H1 (cell line): Measurements from ENCODE around the gene DPYSL3. TPM values are rescaled to one million over a fixed set of nuclear protein-coding genes. Genes with fewer than 3 reads are reported as not detected.

Experiments used
- CTCF ChIA-PET: fragments of 300-600 bp; sonication (Branson Sonifier 250); formaldehyde crosslinking; loops from one replicate; lab custom pipeline; 2021; ENCODE audit not compliant: partially characterized antibody; lab: Charles Lee
- POLR2A ChIA-PET: fragments of 300-600 bp; sonication (Branson Sonifier 250); formaldehyde crosslinking; loops from one replicate; lab custom pipeline; 2021; ENCODE audit warnings: inconsistent platforms; ENCODE audit not compliant: partially characterized antibody; lab: Charles Lee
- DNase-seq, 2 experiments: peaks; one replicate each; pipeline versions ENCODE4 v3.0.0 to v3.0.0-alpha.2; 2010 to 2022; ENCODE audit warnings: low spot score in 2 of 2, low read depth in 1 of 2, mixed read lengths in 1 of 2
- FAIRE-seq: peaks from 2 replicates; lab custom pipeline; 2011; peaks lifted over from hg19 to GRCh38; lab: Jason Lieb, UNC
- H2AFZ ChIP-seq: 2 replicates; pipeline ENCODE4 v1.8.1; 2012; ENCODE audit warnings: low read length, inconsistent platforms
- H2AK5ac ChIP-seq: 2 replicates; pipeline ENCODE4 v1.6.1; 2013; ENCODE audit warnings: low read depth, low read length
- H2BK120ac ChIP-seq: replicated peaks from 2 replicates; pipeline ENCODE3; 2013; ENCODE audit warnings: low read depth, low read length, inconsistent platforms
- H2BK12ac ChIP-seq: 2 replicates; pipeline ENCODE4 v1.6.1; 2013; ENCODE audit warnings: low read depth, low read length
- H2BK15ac ChIP-seq: 2 replicates; pipeline ENCODE4 v1.6.1; 2013; ENCODE audit warnings: low read length
- H2BK20ac ChIP-seq: 2 replicates; pipeline ENCODE4 v1.6.1; 2013; ENCODE audit warnings: low read length
- H2BK5ac ChIP-seq: 2 replicates; pipeline ENCODE4 v1.6.1; 2013; ENCODE audit warnings: low read depth, low read length
- H3K14ac ChIP-seq: 2 replicates; pipeline ENCODE4 v1.6.1; 2013; ENCODE audit warnings: inconsistent platforms; ENCODE audit not compliant: insufficient read length
- H3K18ac ChIP-seq: 2 replicates; pipeline ENCODE4 v1.6.1; 2013; ENCODE audit warnings: low read length; ENCODE audit errors: extremely low read depth
- H3K23ac ChIP-seq: 2 replicates; pipeline ENCODE4 v1.6.1; 2013; ENCODE audit warnings: inconsistent platforms; ENCODE audit not compliant: insufficient read length
- H3K23me2 ChIP-seq: 2 replicates; pipeline ENCODE4 v1.6.1; 2013; ENCODE audit warnings: low read depth, low read length
- H3K27ac ChIP-seq: 2 replicates; pipeline ENCODE4 v1.6.1; 2011; ENCODE audit warnings: low read depth, low read length, inconsistent platforms
- H3K27me3 ChIP-seq, 4 experiments: replicated peaks in 1 of 4; 1 replicate in 1 of 4; 2 replicates in 3 of 4; pipeline versions ENCODE4 v1.6.1 to v1.8.1; 2011 to 2013; ENCODE audit warnings: low read length in 3 of 4, mild to moderate bottlenecking in 3 of 4, inconsistent platforms in 2 of 4, mixed read lengths in 2 of 4, moderate library complexity in 1 of 4; ENCODE audit not compliant: control insufficient read depth in 3 of 4, insufficient read depth in 3 of 4; ENCODE audit errors: extremely low read depth in 1 of 4
- H3K36me3 ChIP-seq, 4 experiments: 2 replicates each; pipeline versions ENCODE4 v1.6.1 to v1.8.1; 2011 to 2013; ENCODE audit warnings: mild to moderate bottlenecking in 4 of 4, low read length in 3 of 4, moderate library complexity in 2 of 4, control low read depth in 1 of 4, inconsistent platforms in 1 of 4; ENCODE audit not compliant: insufficient read depth in 4 of 4, control insufficient read depth in 2 of 4
- H3K4ac ChIP-seq: replicated peaks from 2 replicates; pipeline ENCODE3; 2013; ENCODE audit warnings: low read length, low read depth, mixed read lengths, inconsistent platforms; ENCODE audit not compliant: insufficient read length
- H3K4me1 ChIP-seq, 4 experiments: replicated peaks in 1 of 4; 1 replicate in 1 of 4; 2 replicates in 3 of 4; pipeline versions ENCODE4 v1.6.1 to v1.8.1; 2011 to 2013; ENCODE audit warnings: low read length in 3 of 4, inconsistent platforms in 2 of 4, mixed read lengths in 1 of 4; ENCODE audit not compliant: insufficient read depth in 4 of 4, control insufficient read depth in 3 of 4
- H3K4me2 ChIP-seq, 2 experiments: 2 replicates each; pipeline versions ENCODE4 v1.6.1 to v1.8.1; 2011 to 2013; ENCODE audit warnings: low read depth in 2 of 2, low read length in 2 of 2, control low read depth in 1 of 2, inconsistent platforms in 1 of 2, mild to moderate bottlenecking in 1 of 2; ENCODE audit not compliant: insufficient read depth in 1 of 2
- H3K4me3 ChIP-seq, 4 experiments: fragments of 200-600, 300-600 bp in 1 of 4; sonication (generic), shearing (Covaris generic), sonication (Bioruptor Twin) in 1 of 4; 2 replicates each; pipeline versions ENCODE4 v1.5.1 to v1.8.1; 2011 to 2016; ENCODE audit warnings: low read length in 4 of 4, low read depth in 3 of 4, control low read depth in 2 of 4, inconsistent platforms in 2 of 4, mild to moderate bottlenecking in 2 of 4, mixed read lengths in 1 of 4, moderate library complexity in 1 of 4; ENCODE audit not compliant: insufficient read depth in 2 of 4; ENCODE audit errors: extremely low read depth in 1 of 4
- H3K56ac ChIP-seq: replicated peaks from 2 replicates; pipeline ENCODE3; 2013; ENCODE audit warnings: low read depth, mild to moderate bottlenecking, mixed read lengths, low read length, inconsistent platforms; ENCODE audit not compliant: insufficient read length
- H3K79me1 ChIP-seq: 2 replicates; pipeline ENCODE4 v1.6.1; 2013; ENCODE audit warnings: low read depth, low read length, control low read depth
- H3K79me2 ChIP-seq, 2 experiments: 2 replicates each; pipeline versions ENCODE4 v1.6.1 to v1.8.1; 2012 to 2013; ENCODE audit warnings: low read length in 2 of 2, mild to moderate bottlenecking in 2 of 2, inconsistent platforms in 1 of 2; ENCODE audit not compliant: insufficient read depth in 2 of 2, control insufficient read depth in 1 of 2
- H3K9ac ChIP-seq, 4 experiments: replicated peaks in 1 of 4; 1 replicate in 1 of 4; 2 replicates in 3 of 4; pipeline versions ENCODE4 v1.6.1 to v1.8.1; 2011 to 2013; ENCODE audit warnings: low read depth in 3 of 4, low read length in 3 of 4, control low read depth in 2 of 4, mild to moderate bottlenecking in 2 of 4, moderate library complexity in 2 of 4, inconsistent platforms in 1 of 4; ENCODE audit errors: extremely low read depth in 1 of 4
- H3K9me3 ChIP-seq, 2 experiments: 2 replicates each; pipeline versions ENCODE4 v1.6.1 to v1.8.1; 2012 to 2013; ENCODE audit warnings: mild to moderate bottlenecking in 2 of 2, moderate library complexity in 2 of 2, control low read depth in 1 of 2, inconsistent platforms in 1 of 2, low read depth in 1 of 2, low read length in 1 of 2, mixed read lengths in 1 of 2; ENCODE audit not compliant: insufficient read depth in 2 of 2
- H4K20me1 ChIP-seq, 2 experiments: replicated peaks in 1 of 2; 2 replicates each; pipeline versions ENCODE3 to v1.8.1; 2011 to 2013; ENCODE audit warnings: inconsistent platforms in 2 of 2, low read length in 2 of 2, mild to moderate bottlenecking in 1 of 2; ENCODE audit not compliant: insufficient read depth in 2 of 2, control insufficient read depth in 1 of 2
- H4K5ac ChIP-seq: 2 replicates; pipeline ENCODE4 v1.6.1; 2013; ENCODE audit warnings: low read length, low read depth, mixed read lengths, inconsistent platforms; ENCODE audit not compliant: insufficient read length
- H4K8ac ChIP-seq: 2 replicates; pipeline ENCODE4 v1.8.0; 2013; ENCODE audit warnings: mild to moderate bottlenecking, moderate library complexity, low read length, inconsistent platforms; ENCODE audit not compliant: insufficient read depth; ENCODE audit errors: extremely low read depth
- H4K91ac ChIP-seq: replicated peaks from 2 replicates; pipeline ENCODE3; 2013; ENCODE audit warnings: low read length, mixed read lengths, inconsistent platforms; ENCODE audit not compliant: insufficient read length
- POLR2AphosphoS5 ChIP-seq: IDR thresholded peaks from 2 replicates; pipeline ENCODE4 v1.6.1; 2011; ENCODE audit warnings: low read depth, low read length
- RAD21 ChIP-seq, 2 experiments: IDR thresholded peaks in 1 of 2; conservative IDR thresholded peaks in 1 of 2; 2 replicates each; pipeline ENCODE4 v1.6.1; 2011; ENCODE audit warnings: low read depth in 2 of 2, low read length in 2 of 2, improper control_type of control experiment in 1 of 2, inconsistent platforms in 1 of 2, mild to moderate bottlenecking in 1 of 2, moderate library complexity in 1 of 2
- TAF7 ChIP-seq: optimal IDR thresholded peaks from 2 replicates; pipeline ENCODE3; 2011; ENCODE audit warnings: low read depth, mild to moderate bottlenecking, inconsistent platforms, low read length, moderate library complexity, borderline replicate concordance
- YY1 ChIP-seq: IDR thresholded peaks from 2 replicates; pipeline ENCODE4 v1.6.1; 2011; ENCODE audit warnings: low read depth, mild to moderate bottlenecking, low read length
- WGBS, 2 experiments: shearing (Covaris generic) in 1 of 2; methylation state at CpG; one replicate each; pipeline versions ENCODE4 v1.1.6 to v1.1.7; 2013 to 2015; ENCODE audit warnings: low lambda C conversion rate in 2 of 2, mixed read lengths in 2 of 2, inconsistent platforms in 1 of 2, low coverage in 1 of 2, missing lambda C conversion rate in 1 of 2; ENCODE audit not compliant: insufficient replicate concordance in 2 of 2, insufficient coverage in 1 of 2, insufficient read length in 1 of 2; ENCODE audit errors: extremely low coverage in 1 of 2, missing lambda C conversion rate in 1 of 2; 5-methylcytosine and 5-hydroxymethylcytosine counted together
- polyA plus RNA-seq, 7 experiments: library from polyadenylated mRNA; depleted of rRNA in 3 of 7; stranded (reverse) in 5 of 7; unstranded in 2 of 7; fragments of >200 nt in 5 of 7; fragments of 200-250 nt in 2 of 7; gene quantifications; 1 replicate in 5 of 7; 2 replicates in 1 of 7; 4 replicates in 1 of 7; pipeline versions ENCODE4 v1.2.1 to v1.2.3, GENCODE V29; 2011 to 2013; ENCODE audit warnings: missing spikeins in 2 of 7, mixed read lengths in 2 of 7
- total RNA-seq: library from RNA; stranded (reverse); fragmentation: NEBNext Ultra II Directional; extraction: Animal tissue kit (Norgen Biotek cat#: 25700); gene quantifications from 2 replicates; pipeline ENCODE4 v1.2.1, GENCODE V29; 2021
- TF ChIP-seq, protein P1 (sequence below), 3 experiments: IDR thresholded peaks; 1 replicate in 2 of 3; 2 replicates in 1 of 3; pipeline versions ENCODE4 v1.5.1 to v1.6.1; 2011; ENCODE audit warnings: low read length in 3 of 3, mild to moderate bottlenecking in 3 of 3, inconsistent platforms in 2 of 3, low read depth in 1 of 3, moderate library complexity in 1 of 3; ENCODE audit not compliant: insufficient read depth in 1 of 3; ENCODE audit errors: control extremely low read depth in 1 of 3

DPYSL3 gene
- total and polyA plus RNA-seq, 2 of the 8 experiments (the other 6 are each of a cell fraction or from before 2014, with no cell fraction given): 268 to 387 TPM

- no peak overlapping the region for H3K27ac ChIP-seq
Measured at GRCh38 chr5:147406636-147407035, 103.2 kb downstream of the DPYSL3 start.

More at GRCh38 chr5:147406636-147407035, 103.2 kb downstream of the DPYSL3 start:
- no peak overlapping the region for H2BK12ac ChIP-seq
- POLR2A ChIA-PET: interaction anchor here (1.3 to 2.9 kb wide), 2 partner anchors 11 to 18 kb away, joined by 6 to 12 read pairs; no protein-coding TSS in a partner anchor
- no peak overlapping the region for H3K4ac ChIP-seq
- no peaks in the 10 kb centered on the region; the same call in 1 of the 2 replicates for H3K79me1 ChIP-seq
- H4K5ac ChIP-seq: no peak overlapping the region
- no peak overlapping the region for H3K56ac ChIP-seq
- H2AFZ ChIP-seq: no peak overlapping the region
- H4K20me1 ChIP-seq: peaks cover 2 to 6% of the 10 kb centered on the region in 2 experiments
- CTCF ChIA-PET: interaction anchor here (0.6 to 3.5 kb wide), 6 partner anchors 9 to 182 kb away, joined by 3 to 23 read pairs (median 4); no protein-coding TSS in a partner anchor
- no peak overlapping the region for H2BK15ac ChIP-seq
- no peak for FAIRE-seq
- no peaks in the 10 kb centered on the region; a peak in 1 of 4 replicates for H3K79me2 ChIP-seq
- H3K23ac ChIP-seq: no peak overlapping the region
- no peak for TF ChIP-seq RAD21 (IDR thresholded peaks at IDR 0.05 in 1 of 2, conservative IDR thresholded peaks at IDR 0.05 in 1 of 2; ENCODE audit: low read depth in 2 of 2, low read length in 2 of 2)
- no peak for TF ChIP-seq YY1
- TF ChIP-seq, protein P1, sequence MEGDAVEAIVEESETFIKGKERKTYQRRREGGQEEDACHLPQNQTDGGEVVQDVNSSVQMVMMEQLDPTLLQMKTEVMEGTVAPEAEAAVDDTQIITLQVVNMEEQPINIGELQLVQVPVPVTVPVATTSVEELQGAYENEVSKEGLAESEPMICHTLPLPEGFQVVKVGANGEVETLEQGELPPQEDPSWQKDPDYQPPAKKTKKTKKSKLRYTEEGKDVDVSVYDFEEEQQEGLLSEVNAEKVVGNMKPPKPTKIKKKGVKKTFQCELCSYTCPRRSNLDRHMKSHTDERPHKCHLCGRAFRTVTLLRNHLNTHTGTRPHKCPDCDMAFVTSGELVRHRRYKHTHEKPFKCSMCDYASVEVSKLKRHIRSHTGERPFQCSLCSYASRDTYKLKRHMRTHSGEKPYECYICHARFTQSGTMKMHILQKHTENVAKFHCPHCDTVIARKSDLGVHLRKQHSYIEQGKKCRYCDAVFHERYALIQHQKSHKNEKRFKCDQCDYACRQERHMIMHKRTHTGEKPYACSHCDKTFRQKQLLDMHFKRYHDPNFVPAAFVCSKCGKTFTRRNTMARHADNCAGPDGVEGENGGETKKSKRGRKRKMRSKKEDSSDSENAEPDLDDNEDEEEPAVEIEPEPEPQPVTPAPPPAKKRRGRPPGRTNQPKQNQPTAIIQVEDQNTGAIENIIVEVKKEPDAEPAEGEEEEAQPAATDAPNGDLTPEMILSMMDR (IDR thresholded peaks at IDR 0.05; ENCODE audit: control extremely low read depth in 1 of 3, insufficient read depth in 1 of 3, low read depth in 1 of 3, low read length in 3 of 3): no peak
- no peak for TF ChIP-seq TAF7
- TF ChIP-seq POLR2AphosphoS5: 0 out of 2 replicates have a peak, but pooled peaks have one; percentile 17
- no peak overlapping the region for H2BK20ac ChIP-seq
- H3K4me2 ChIP-seq: no peak overlapping the region
- no peaks in the 10 kb centered on the region for H3K4me1 ChIP-seq
- no peaks in the 10 kb centered on the region for H3K27me3 ChIP-seq
- H3K9me3 ChIP-seq: no peaks in the 10 kb centered on the region
- H3K23me2 ChIP-seq: no peaks in the 10 kb centered on the region
- H2BK120ac ChIP-seq: no peak overlapping the region
- DNase-seq: no peak
- H4K91ac ChIP-seq: no peak overlapping the region
- no peak overlapping the region for H3K14ac ChIP-seq
- H2BK5ac ChIP-seq: no peak overlapping the region
- WGBS, 2 experiments: 93% methylated on average over 1 of the region's 1 CpG; no CpG with 5 or more reads in 1 of the 2 experiments
- H3K9ac ChIP-seq: no peak overlapping the region
- peak overlapping the region; percentile 17; the same call in 1 of the 2 replicates for H4K8ac ChIP-seq
- H3K18ac ChIP-seq: no peak overlapping the region
- no peak overlapping the region for H2AK5ac ChIP-seq
- peaks cover 69 to 95% (median 92%) of the 10 kb centered on the region in 4 experiments for H3K36me3 ChIP-seq
- no peak overlapping the region for H3K4me3 ChIP-seq
